Spleen (tissue), 7 donors: ENCODE measurements around the gene UBE3B.

Experiments
- CTCF ChIP-seq, 11 experiments: fragments of 200-600 bp in 7 of 11; fragments of 450-650 bp in 4 of 11; sonication (generic) in 4 of 11; IDR thresholded peaks in 8 of 11; conservative IDR thresholded peaks in 3 of 11; 1 replicate in 7 of 11; 2 replicates in 4 of 11; pipeline versions ENCODE4 v1.4.0 to v1.8.0; 2016 to 2021; ENCODE audit warnings: antibody characterized with exemption in 11 of 11, inconsistent platforms in 4 of 11, mild to moderate bottlenecking in 1 of 11
- POLR2A ChIP-seq, 3 donors: fragments of 450-650 bp; IDR thresholded peaks; one replicate each; pipeline ENCODE4 v1.5.1; 2017; ENCODE audit warnings: antibody characterized with exemption in 3 of 3, mild to moderate bottlenecking in 1 of 3
- donor health status: DM: no; HTN: no; CAD: no; lungs with moderate emphysema.
- donor health status: DM: no; HTN: no; CAD: no.
- donor health status: DM: no; HTN: no; CAD: no.

- TF ChIP-seq CTCF (IDR thresholded peaks at IDR 0.05 in 8 of 11, conservative IDR thresholded peaks at IDR 0.05 in 3 of 11) (no peak), POLR2A (IDR thresholded peaks at IDR 0.05) (no peak)
These were observed 24.9 kb downstream of the UBE3B start for GRCh38 chr12:109502332-109502731.
